Measurements from ENCODE around the gene CORO1C.

The CORO1C gene

DNA sequence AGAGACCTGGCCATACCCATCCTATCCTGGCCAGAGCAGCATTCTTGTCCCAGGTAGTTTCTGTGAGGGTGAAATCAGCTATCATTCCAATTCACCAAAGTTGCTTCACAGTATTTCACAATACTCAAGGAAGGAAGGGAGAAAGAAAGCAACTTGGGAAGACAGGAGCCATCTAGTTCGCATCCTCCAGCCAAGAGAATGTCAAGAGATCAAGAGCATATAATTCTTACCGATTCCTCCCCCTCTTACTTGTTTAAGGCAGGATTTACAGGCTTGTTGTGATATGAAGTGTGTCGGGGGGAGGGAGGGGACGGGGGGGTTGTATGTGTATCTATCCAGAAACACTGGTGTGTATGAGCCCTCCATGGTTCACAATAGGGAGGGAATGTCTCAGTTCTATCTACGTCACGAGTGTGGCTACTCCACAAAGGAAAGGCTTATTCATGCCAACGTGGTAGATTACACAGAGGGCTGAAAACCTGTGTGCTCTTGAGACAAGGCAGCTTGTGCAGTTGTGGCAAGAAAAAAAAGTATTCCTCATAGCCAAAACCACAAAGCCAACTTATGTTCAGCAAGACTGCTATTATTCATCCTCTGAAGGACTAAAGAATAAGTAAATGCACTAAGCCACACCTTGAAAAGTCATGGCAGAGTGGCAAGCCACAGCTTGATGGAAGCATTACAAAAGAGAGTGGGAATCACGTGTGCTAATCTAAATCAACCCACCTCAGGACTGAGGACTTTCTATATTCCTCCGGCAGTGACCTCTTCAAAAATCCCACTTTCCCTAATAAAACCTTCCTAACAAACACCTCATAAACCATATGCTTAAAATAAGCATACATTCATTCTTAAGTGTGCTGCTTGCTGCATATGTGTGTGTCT is 35.0 kb downstream of the CORO1C start:
- peak; percentile 79 for DNase-seq

DNA sequence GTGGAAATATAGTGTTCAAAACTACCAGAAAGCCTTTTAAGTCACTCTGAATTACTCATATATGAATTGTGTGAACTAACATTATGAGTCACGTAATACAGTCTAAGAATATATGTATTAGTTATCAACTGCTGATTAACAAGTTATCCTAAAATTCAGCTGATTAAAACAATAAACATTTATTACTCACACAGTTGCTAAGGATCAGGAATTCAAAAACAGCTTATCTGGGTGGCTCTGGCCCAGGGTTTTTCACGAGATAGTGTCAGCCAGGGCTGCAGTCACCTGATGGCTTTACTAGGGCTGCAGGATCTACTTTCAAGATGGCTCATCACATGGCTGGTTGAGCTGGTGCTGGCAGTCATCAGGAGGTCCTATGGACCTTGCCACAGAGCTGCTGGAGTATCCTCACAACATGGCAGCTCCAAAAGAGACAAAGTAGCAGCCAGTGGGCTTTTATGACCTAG is 36.5 kb downstream of the CORO1C start:
- DNase-seq = peak; percentile 78

DNA sequence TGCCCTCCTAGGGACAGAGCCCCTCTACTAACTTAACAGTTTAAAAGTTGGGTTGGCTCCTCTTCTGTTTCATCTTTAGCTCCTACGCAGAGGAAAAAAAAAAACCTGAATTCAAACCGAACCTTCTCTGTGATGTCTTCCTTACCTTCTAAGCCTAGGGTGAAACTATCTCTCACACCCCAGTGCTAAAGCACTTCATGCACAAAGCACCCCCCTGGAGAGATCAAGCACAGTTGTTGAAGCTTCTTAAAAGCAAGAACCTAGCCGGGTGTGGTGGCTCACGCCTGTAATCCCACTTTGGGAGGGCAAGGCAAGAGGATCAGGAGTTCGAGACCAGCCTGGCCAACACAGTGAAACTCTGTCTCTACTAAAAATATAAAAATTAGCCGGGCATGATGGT is 37.6 kb downstream of the CORO1C start:
- no peak for DNase-seq

DNA sequence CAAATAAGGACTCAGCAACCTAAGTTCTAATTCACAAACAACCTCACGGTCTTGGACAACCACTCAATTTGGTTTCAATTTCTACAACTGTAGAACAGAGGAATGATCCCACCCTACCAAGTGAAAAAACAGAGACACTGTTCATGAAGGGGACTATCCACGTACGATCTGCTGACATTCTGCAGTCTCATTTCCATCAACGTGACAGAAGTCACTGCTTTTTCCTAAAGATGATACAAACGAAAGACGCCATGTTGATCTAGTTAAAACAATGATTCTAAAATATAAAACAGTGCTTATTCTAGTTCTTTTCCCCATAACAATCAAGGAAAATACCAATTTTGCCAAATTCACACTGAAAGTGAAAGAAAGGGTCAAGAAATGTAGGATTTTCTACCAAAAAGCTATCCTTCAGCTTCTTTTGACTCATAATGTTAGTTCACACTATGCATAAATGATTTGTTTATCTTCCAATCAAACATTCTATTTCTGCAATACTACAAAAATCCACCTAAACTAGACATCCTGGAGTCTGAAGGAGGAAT is 38.1 kb downstream of the CORO1C start:
- DNase-seq = no peak

DNA sequence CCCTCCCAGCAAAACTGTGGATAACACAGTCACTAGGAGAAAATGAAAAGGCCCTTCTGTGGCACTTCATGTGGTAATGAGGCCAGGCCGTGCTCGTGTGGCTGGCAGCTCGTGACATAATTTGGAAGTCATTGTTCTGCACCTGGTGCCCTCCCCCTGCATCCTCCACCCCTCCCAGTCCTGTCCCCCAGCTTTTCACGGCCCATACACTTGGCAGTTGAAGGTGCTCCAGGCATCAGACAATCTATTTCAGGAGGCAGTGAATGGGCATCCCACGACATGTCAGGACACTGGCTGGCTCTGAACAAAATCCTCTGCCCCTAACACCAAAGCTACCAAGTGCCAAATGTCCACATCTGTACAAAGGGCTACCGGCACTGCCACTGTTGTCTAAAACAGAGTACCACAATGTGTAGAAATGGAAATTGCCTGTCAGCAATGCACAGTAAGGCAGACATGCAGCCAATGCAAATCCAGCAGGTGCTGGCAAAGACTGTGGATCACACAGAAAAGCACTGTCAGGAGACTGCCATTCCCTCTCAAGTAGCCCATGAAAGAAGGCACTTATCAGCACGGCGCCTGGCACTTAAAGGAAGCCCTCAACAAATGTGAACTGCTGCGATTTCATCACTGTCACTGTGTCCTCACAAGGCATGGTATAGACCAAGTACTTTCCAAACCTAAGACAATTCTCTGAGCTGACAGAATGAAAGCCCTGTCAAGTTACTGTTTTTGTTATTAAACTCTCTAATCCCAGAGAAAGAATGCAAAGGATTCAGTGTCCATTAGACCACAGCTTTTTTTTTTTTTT is 39.1 kb downstream of the CORO1C start:
- no peak for DNase-seq

DNA sequence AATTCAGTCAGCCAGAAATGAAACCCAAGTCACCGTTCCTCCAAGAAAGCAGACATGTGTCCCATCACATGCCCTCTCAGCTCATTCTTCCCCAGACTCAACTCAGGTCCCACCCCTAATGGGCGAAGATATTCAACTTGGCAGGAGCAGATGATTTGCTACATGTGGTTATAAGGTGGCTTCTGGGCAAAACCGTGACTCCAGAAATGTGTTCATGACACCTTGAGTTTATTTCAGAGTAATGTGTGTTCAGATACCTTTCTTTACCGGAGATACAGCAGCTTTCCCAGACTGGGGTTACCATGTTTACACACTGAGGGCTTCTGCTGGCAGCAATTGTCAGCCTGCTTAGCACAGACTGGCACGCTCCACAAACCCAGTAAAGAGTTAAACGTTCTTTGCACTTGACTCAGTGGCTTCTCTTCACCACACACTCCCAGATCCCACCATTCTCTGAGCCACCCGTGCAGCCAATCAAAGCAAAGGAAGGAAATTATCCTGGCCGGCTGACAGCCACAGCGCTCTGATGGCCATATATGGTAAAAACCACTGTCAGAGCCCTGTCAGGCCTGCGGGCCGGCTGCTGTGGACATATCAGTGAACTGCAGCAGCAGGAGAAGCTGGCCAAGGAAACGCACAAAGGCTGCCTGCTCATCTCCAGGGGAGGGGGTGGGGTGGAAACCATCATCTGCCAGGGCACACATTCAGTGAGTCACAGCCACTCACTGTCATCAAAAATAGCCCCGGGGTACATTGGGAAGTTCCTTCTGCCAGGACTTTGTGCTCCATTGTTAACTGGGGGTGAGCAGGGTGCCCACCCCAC is 39.9 kb downstream of the CORO1C start:
- peak; percentile 89 for DNase-seq

DNA sequence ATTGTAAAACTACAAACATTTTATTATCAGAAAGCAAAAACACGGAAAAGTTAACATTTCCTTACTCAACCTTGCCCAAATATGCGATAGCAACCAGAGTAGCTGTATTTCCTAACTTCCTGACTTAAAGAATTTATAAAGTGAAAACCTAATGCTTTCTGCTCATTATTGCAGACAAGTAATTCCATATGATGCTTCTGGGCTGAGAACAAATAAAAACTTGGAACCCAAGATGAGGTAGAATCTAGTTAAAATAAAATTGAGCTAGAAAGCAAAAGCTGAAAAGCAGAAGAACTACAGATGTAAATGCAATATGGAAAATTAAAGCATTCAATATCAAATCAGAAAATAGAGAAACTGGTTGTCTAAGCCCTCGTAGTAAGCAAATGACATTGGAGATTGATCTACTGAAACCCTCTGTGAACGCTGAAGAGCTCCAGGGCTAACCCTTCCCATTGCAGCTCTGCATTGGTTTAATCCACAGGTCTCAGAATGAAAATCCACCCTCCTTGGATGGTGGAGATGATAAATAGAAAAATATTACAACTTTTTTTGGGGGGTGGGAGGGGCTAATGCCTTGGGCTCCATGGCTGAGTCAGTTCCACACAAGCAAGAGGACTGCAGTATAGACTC is 40.7 kb downstream of the CORO1C start:
- no peak for DNase-seq

DNA sequence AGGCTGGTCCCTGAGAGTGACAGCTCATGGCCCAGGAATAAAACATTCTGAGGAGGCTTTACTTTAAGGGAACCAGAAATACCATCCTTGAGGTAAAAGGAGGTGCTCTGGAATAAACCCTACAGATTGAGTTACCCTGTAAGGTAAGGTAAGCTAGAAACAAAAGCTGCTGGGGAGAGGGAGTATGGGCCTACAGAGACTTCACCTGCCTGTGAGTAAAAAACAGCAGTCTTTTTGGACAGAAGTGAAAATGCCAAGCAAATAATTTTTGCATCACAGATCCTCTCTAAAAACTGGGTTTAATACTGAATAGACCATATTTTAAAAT is 41.2 kb downstream of the CORO1C start:
- DNase-seq = no peak

DNA sequence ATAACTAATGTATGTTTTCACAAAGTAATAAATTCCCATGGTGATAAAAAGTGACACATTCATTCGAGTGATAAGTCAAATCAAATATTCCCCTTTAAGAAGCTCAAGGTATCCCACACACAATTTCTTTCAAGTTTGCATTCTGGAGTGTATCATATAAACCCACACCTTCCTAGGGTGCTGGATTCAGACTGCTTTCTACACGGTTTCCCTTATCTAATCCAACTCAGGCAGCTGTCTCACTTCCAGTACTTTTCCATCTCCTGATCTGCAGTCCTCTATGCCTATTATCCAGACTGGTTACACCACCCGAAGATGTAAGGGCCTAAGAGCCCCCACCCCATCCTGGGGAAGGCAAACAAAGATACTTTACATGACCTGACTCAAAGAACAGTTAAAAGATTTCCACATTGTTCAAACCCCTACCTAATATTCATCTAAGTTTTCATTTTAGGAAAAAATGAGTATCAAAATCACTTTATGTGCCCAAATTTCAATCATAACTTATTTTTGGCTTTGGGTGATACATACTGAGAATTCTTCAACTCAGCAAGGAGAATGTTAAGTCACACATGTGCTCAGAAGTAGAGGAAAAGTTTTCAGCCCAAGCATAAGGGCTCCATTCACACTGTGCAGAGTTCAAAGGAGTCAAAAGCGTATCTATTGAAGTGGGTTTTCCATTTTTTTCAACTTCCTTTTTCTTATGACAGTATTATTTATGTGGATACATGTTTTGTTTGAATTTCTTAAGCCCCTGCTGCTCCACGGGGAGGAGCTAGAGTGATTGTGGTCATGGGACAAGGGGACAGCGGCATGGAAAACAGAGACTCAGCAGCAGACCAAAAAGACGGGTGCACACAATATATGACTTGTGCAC is 41.8 kb downstream of the CORO1C start:
- peak; percentile 78 for DNase-seq

DNA sequence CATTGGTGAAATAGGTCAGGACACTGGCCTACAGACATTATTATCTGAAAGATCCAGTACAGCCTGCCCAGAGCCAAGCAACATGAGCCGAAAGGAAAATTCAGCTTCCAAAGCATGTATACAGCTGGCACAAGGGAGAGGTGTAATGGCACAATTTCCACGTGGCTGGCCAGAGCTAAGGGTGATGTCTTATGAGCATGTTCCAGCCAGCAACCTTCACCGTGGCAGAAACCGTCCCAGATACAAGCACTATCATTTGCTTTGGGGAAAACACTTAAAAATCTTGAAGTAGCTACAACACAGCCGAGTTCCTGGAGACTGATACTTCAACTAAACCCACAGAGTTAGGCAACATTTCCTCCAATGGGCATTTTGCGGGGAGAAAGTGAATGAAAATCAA is 44.5 kb downstream of the CORO1C start:
- no peak for DNase-seq

DNA sequence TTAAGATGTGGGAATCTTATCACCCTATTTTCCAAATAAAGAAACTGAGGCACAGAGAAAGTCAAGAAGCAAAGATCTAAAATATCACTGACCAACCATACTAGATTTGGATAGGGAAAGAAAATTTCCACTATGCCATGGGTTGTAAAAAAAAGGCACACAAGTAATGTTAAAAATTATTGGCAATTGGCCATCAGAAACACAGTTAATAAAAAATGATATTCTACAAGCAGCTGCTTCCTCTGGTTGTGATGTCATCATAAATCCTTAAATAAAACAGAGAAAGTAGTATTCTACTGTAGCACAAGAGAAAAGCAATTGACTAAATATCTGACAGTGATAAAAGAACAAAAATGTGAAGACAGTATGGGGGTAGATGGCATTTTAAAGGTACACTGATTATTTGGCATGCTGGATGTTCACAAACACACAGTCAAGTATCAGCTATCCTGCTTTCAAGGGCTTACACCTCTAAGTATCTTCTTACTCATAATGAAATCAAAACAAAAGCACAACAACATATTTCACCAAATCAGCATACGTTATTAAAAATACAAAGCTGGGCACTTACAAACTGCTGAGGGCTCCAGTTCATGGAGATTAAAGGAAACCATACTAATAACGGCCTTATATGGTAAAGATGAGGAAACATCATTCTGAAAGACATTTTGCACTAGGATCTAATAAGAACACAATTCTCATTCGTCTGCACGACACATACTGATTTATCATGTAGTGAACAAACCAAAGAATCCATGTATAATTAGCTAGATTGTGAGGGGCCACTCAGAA is 45.7 kb downstream of the CORO1C start:
- peak; percentile 39 for DNase-seq

DNA sequence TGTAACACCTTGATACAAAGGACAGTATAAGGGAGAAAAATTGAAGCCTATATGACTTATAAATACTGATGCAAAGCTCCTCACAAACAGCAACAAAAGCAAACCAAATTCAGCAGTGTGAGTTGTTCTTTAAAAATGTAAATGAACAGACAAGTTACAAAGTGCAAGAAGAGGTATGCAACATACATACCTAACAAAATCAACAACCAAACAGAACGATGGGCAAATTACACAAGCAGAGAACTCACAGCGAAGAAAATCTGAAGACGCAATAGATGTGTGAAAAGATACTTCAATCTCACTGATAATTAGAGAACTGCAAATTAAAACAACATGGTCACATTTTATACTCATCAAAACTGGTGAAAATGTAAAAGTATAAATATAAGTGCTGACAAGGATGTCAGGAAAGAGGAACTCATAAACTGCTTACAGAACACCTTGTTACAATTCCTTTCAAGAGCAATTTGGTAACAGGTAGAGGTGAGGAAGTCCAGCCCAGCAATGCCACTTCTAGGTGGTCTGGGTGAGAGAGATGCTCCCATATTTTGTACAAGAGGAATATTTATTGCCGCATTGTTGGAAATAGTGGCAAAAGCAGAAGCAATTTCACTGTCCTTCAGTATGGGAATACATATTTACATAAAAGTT is 47.3 kb downstream of the CORO1C start:
- no peak for DNase-seq

DNA sequence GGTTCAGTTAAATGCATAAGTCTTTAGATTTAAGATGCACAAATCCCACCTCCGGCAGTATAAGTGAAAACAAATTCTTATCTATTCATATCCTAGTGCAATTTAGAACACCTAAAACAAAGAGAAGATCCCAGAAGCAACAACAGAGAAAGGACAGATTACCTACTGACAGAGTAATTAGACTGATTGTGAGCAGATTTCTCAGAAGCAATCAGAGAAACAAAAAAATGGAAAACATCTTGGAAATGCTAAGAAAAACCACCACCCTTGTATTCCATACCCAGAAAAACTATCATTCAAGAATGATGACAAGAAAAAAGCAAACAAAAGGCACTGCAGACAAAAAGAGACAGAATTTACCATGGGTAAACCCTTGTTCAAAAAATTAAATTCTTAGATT is 50.0 kb downstream of the CORO1C start:
- no peak for DNase-seq

DNA sequence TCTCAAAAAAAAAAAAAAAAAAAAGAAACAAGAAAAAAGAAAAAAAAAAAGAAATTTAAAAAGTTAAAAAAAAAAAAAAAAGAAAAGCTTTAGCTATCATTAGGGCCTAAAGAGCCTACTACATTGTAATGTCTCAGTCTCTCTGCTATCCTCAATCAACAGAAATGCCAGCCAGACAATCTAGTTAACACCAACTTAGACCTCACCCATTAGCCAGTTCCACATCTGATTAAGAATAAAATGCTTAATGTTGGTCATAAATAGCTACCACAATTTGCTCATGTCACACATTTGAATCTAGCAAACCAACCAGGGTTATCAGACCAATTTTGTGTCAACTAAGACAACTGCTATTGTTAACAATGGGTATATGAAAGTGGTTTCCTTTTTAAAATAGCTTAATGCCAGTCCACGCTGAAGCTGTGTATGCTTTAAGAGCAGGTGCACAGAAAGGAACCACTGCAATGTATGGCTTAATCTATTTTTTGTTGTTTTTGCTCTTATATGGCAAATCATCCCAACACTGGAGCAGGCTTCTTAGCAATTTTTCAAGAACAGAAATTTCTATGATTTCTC is 52.1 kb downstream of the CORO1C start:
- DNase-seq = no peak

DNA sequence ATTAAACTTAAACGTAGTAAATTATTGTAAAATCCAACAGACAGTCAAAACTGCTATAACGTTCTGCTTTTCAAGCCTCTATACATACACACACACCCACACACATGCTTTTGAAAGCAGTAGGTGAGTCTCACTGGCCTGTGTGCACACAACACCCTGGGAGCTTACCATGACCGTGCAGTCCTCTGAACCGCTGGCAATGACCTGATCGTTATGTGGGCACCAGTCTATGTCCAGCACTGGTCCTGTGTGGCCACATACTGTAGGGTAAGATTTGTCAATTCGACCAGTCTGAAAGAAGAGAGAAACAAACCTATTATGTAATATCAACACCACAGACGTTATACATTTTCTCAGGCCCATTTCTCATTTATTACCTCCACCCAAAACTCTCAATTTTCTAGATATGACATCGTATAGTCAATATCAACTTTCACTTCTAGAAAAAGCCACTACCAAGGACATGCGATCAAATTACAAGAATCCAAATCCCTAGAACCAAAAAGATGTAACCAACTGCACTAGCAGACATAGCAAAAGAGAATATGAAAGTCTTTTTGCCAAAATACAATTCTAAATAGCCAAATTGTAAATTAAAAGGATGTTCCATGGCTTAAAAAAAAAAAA is 53.1 kb downstream of the CORO1C start:
- DNase-seq = peak; percentile 46

DNA sequence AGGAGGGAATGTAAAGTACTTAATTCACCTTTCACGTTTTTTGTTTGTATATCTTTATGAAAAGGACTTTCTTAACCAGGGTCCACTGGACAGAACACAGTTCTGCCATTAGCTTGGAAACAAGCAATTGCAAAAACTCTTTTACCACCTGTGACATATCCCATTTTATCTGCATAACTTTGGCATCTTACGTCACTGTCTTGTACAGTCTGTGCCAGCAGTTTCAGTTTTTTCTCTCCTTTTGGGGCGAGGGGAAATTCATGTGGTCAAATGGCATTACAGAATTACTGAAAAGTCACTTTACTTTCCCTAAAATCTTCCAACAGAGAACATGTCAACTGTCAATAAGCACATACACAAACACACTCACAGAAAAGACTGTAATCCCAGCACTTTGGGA is 53.9 kb downstream of the CORO1C start:
- DNase-seq = no peak

DNA sequence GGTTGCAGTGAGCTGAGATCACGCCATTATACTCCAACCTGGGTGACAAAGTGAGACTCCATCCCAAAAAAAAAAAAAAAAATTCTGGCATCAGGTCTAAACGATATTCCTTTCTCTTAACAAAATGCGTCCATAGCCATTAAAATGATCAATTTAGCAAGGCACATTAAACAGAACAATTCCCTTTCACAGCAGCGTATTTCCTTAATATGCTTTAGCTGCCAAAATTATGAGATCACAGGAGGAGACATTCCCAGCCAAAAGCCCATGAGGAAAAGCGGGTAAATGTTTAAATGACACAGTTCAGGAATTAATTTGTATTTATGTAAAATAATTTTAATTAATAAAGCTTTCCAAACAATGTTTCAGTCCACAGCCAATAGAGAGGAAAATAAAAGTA is 54.6 kb downstream of the CORO1C start:
- no peak for DNase-seq

DNA sequence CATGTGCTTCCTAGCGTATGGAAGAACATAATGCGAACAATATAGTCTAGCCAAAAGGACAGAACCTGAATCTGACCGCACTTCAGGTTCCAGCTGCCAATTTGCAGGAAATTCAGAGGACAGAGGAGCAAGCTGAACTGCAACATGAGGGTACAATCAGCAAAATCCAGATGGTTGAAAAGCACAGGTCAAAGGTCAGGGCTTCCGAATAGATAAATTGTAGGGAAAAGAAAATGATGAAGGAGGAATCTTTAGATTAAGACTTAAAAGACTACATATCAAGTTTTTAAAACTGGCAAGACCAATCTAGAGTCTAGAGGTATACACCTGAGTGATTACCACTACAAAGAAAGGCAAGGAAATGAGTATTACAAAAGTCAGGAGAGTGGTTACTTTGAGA is 55.5 kb downstream of the CORO1C start:
- DNase-seq = no peak

DNA sequence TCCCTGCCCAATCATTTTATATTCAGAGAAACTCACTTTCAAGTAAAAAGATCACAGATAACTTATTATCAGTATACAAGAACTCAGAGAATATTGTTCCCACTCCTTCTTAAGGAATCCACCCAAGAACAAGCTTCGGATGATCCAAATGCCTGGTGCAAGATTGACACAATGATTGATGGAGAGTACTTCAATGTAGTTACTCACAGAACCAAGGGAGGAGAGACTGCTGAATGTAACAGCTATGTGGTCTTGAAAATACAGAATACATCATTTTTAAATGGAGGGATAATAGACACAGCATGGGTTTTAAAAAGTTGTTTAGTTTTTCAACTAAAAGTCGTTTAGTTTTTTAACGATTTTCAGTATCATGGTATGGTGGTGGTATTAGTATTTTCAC is 59.3 kb downstream of the CORO1C start:
- DNase-seq = no peak
